H9 (cell line): ENCODE measurements around the gene ABCA4. TPM values are rescaled to one million over a fixed set of nuclear protein-coding genes. Genes with fewer than 3 reads are reported as not detected.

ENCODE experiments used
- DNase-seq: peaks from one replicate; pipeline ENCODE4 v3.0.0-alpha.2; 2017
- H2AFZ ChIP-seq: one replicate; pipeline ENCODE4 v1.6.1; 2013; ENCODE audit warnings: mild to moderate bottlenecking, low read length, control low read depth, moderate library complexity
- H2AK5ac ChIP-seq: 2 replicates; pipeline ENCODE4 v1.6.1; 2013; ENCODE audit warnings: low read length, control low read depth, mixed read lengths; ENCODE audit not compliant: insufficient read length
- H2BK120ac ChIP-seq: one replicate; pipeline ENCODE4 v1.6.1; 2013; ENCODE audit warnings: low read depth, mild to moderate bottlenecking, low read length, control low read depth, inconsistent platforms; ENCODE audit not compliant: poor library complexity, severe bottlenecking
- H2BK12ac ChIP-seq: 2 replicates; pipeline ENCODE4 v1.6.1; 2013; ENCODE audit warnings: low read length, control low read depth, mixed read lengths, low read depth; ENCODE audit not compliant: insufficient read length
- H2BK15ac ChIP-seq: 2 replicates; pipeline ENCODE4 v1.6.1; 2013; ENCODE audit warnings: low read depth, low read length, control low read depth
- H2BK20ac ChIP-seq: one replicate; pipeline ENCODE4 v1.6.1; 2013; ENCODE audit warnings: low read depth, mild to moderate bottlenecking, low read length, control low read depth, inconsistent platforms; ENCODE audit not compliant: poor library complexity, severe bottlenecking
- H2BK5ac ChIP-seq: 2 replicates; pipeline ENCODE4 v1.6.1; 2013; ENCODE audit warnings: low read length, control low read depth, mixed read lengths; ENCODE audit not compliant: insufficient read length
- H3K14ac ChIP-seq: 2 replicates; pipeline ENCODE4 v1.6.1; 2013; ENCODE audit warnings: low read length, control low read depth; ENCODE audit not compliant: insufficient read depth
- H3K18ac ChIP-seq: 2 replicates; pipeline ENCODE4 v1.6.1; 2013; ENCODE audit warnings: low read depth, mild to moderate bottlenecking, mixed read lengths, low read length, control low read depth; ENCODE audit not compliant: insufficient read length
- H3K23ac ChIP-seq: 2 replicates; pipeline ENCODE4 v1.6.1; 2013; ENCODE audit warnings: low read length, control low read depth, mixed read lengths, low read depth; ENCODE audit not compliant: insufficient read length
- H3K23me2 ChIP-seq: 2 replicates; pipeline ENCODE4 v1.6.1; 2013; ENCODE audit warnings: low read depth, mild to moderate bottlenecking, mixed read lengths, low read length, control low read depth; ENCODE audit not compliant: insufficient read length, poor library complexity, severe bottlenecking
- H3K27ac ChIP-seq: 2 replicates; pipeline ENCODE4 v1.5.1; 2013; ENCODE audit warnings: low read length, control low read depth, mixed read lengths, low read depth; ENCODE audit not compliant: insufficient read length
- H3K27me3 ChIP-seq: 2 replicates; pipeline ENCODE4 v1.6.1; 2013; ENCODE audit warnings: low read length, control low read depth, inconsistent platforms; ENCODE audit not compliant: insufficient read depth
- H3K4ac ChIP-seq: 2 replicates; pipeline ENCODE4 v1.6.1; 2013; ENCODE audit warnings: low read depth, mild to moderate bottlenecking, control low read depth, inconsistent platforms, low read length, moderate library complexity
- H3K4me1 ChIP-seq: 2 replicates; pipeline ENCODE4 v1.6.1; 2013; ENCODE audit warnings: low read length, control low read depth, inconsistent platforms; ENCODE audit not compliant: insufficient read depth
- H3K4me2 ChIP-seq: 2 replicates; pipeline ENCODE4 v1.6.1; 2013; ENCODE audit warnings: low read length, control low read depth, mixed read lengths; ENCODE audit not compliant: insufficient read length, insufficient read depth
- H3K56ac ChIP-seq: 2 replicates; pipeline ENCODE4 v1.6.1; 2013; ENCODE audit warnings: low read depth, mild to moderate bottlenecking, mixed read lengths, low read length, control low read depth; ENCODE audit not compliant: insufficient read length
- H3K79me1 ChIP-seq: 2 replicates; pipeline ENCODE4 v1.6.1; 2013; ENCODE audit warnings: low read depth, mild to moderate bottlenecking, moderate library complexity, low read length, control low read depth, inconsistent platforms; ENCODE audit not compliant: insufficient read depth, poor library complexity, severe bottlenecking
- H3K79me2 ChIP-seq: 2 replicates; pipeline ENCODE4 v1.6.1; 2013; ENCODE audit warnings: low read length, control low read depth, inconsistent platforms; ENCODE audit not compliant: insufficient read depth
- H3K9ac ChIP-seq: 2 replicates; pipeline ENCODE4 v1.6.1; 2013; ENCODE audit warnings: low read length, control low read depth, mixed read lengths; ENCODE audit not compliant: insufficient read length; ENCODE audit errors: extremely low read depth
- H3K9me3 ChIP-seq: one replicate; pipeline ENCODE4 v1.6.1; 2013; ENCODE audit warnings: low read depth, low read length, inconsistent platforms; ENCODE audit not compliant: control insufficient read depth
- H3T11ph ChIP-seq: one replicate; pipeline ENCODE4 v1.6.1; 2013; ENCODE audit warnings: mild to moderate bottlenecking, low read length, control low read depth, inconsistent platforms
- H4K20me1 ChIP-seq: one replicate; pipeline ENCODE4 v1.6.1; 2013; ENCODE audit not compliant: control insufficient read depth, insufficient read length, insufficient read depth
- H4K5ac ChIP-seq: 2 replicates; pipeline ENCODE4 v1.6.1; 2013; ENCODE audit warnings: low read depth, mild to moderate bottlenecking, mixed read lengths, low read length, control low read depth; ENCODE audit not compliant: insufficient read length
- H4K8ac ChIP-seq: replicated peaks from 2 replicates; pipeline ENCODE4 v1.6.1; 2013; ENCODE audit warnings: low read length, control low read depth, mixed read lengths, low read depth; ENCODE audit not compliant: insufficient read length
- H4K91ac ChIP-seq: 2 replicates; pipeline ENCODE4 v1.6.1; 2013; ENCODE audit warnings: low read depth, mild to moderate bottlenecking, moderate library complexity, mixed read lengths, low read length, control low read depth; ENCODE audit not compliant: insufficient read length
- H3K27ac Mint-ChIP-seq, 3 experiments: 2 replicates in 2 of 3; 3 replicates in 1 of 3; pipeline ENCODE4 v1.8.0; 2020 to 2021; ENCODE audit warnings: mixed read lengths in 3 of 3, mild to moderate bottlenecking in 1 of 3, moderate library complexity in 1 of 3
- H3K27me3 Mint-ChIP-seq: 2 replicates; pipeline ENCODE4 v1.8.0; 2021; ENCODE audit warnings: low read depth, mild to moderate bottlenecking, moderate library complexity, mixed read lengths
- H3K36me3 Mint-ChIP-seq, 3 experiments: 2 replicates in 2 of 3; 3 replicates in 1 of 3; pipeline ENCODE4 v1.8.0; 2020 to 2021; ENCODE audit warnings: low read depth in 3 of 3, mixed read lengths in 3 of 3; ENCODE audit not compliant: insufficient read depth in 1 of 3
- H3K4me1 Mint-ChIP-seq, 2 experiments: 2 replicates each; pipeline ENCODE4 v1.8.0; 2020; ENCODE audit warnings: mixed read lengths in 2 of 2
- H3K4me3 Mint-ChIP-seq, 2 experiments: 2 replicates in 1 of 2; 3 replicates in 1 of 2; pipeline ENCODE4 v1.8.0; 2020 to 2021; ENCODE audit warnings: mild to moderate bottlenecking in 2 of 2, mixed read lengths in 2 of 2, moderate library complexity in 1 of 2
- H3K9me3 Mint-ChIP-seq, 2 experiments: 2 replicates in 1 of 2; 3 replicates in 1 of 2; pipeline ENCODE4 v1.8.0; 2020; ENCODE audit warnings: mild to moderate bottlenecking in 2 of 2, mixed read lengths in 2 of 2, moderate library complexity in 1 of 2
- CTCF ChIP-seq: fragments of 200-600 bp; sonication (generic); conservative IDR thresholded peaks from 3 replicates; pipeline ENCODE4 v1.8.0; 2021; ENCODE audit warnings: antibody characterized with exemption, mild to moderate bottlenecking
- WGBS: extraction: QIAGEN DNeasy Blood & Tissue Kit; methylation state at CpG from one replicate; pipeline ENCODE4 v1.1.7; 2013; ENCODE audit warnings: missing lambda C conversion rate, low lambda C conversion rate, mixed read lengths; ENCODE audit not compliant: insufficient read length; ENCODE audit errors: extremely low coverage; 5-methylcytosine and 5-hydroxymethylcytosine counted together
- total RNA-seq: library from RNA; stranded (reverse); gene quantifications from 2 replicates; pipeline ENCODE4 v1.2.1, GENCODE V29; 2021

Gene ABCA4
- total RNA-seq, 1 experiment from 2014 or later = not detected

- H3K27me3 ChIP-seq = no peaks in the 10 kb centered on the region
- H4K20me1 ChIP-seq = no peaks in the 10 kb centered on the region
- H3K4me1 ChIP-seq = no peaks in the 10 kb centered on the region
- Mint-ChIP-seq H3K4me1 (peaks cover 1 to 4% of the 10 kb centered on the region in 2 experiments; a peak in 1 of 4 replicates), H3K27ac (no peak overlapping the region), H3K36me3 (no peaks in the 10 kb centered on the region), H3K4me3 (no peak overlapping the region), H3K9me3 (no peaks in the 10 kb centered on the region), H3K27me3 (peaks cover 2% of the 10 kb centered on the region; the same call in 1 of the 2 replicates)
- H3K18ac ChIP-seq = no peak overlapping the region
- no peak overlapping the region for H3K23ac ChIP-seq
- H3K56ac ChIP-seq = no peak overlapping the region
- H2BK20ac ChIP-seq = no peak overlapping the region
- no peak overlapping the region for H3K27ac ChIP-seq
- H3K79me2 ChIP-seq = no peaks in the 10 kb centered on the region
- H3K79me1 ChIP-seq = no peaks in the 10 kb centered on the region
- no peaks in the 10 kb centered on the region for H3K9me3 ChIP-seq
- no peak overlapping the region for H3K9ac ChIP-seq
- no peak overlapping the region for H2BK15ac ChIP-seq
- H4K8ac ChIP-seq = no peak overlapping the region
- no peak overlapping the region for H2BK12ac ChIP-seq
- no peak overlapping the region for H2AFZ ChIP-seq
- no peak for TF ChIP-seq CTCF
- H3K4me2 ChIP-seq = no peak overlapping the region
- H3T11ph ChIP-seq = no peak overlapping the region
- H4K5ac ChIP-seq = no peak overlapping the region
- no peak for DNase-seq
- H4K91ac ChIP-seq = no peak overlapping the region
- no peak overlapping the region for H3K4ac ChIP-seq
- H2BK5ac ChIP-seq = no peak overlapping the region
- WGBS = no CpG with 5 or more reads among the region's 2 CpGs
- H3K14ac ChIP-seq = no peak overlapping the region
- no peak overlapping the region for H2BK120ac ChIP-seq
- H2AK5ac ChIP-seq = no peak overlapping the region
- no peaks in the 10 kb centered on the region for H3K23me2 ChIP-seq
These were observed 148.6 kb downstream of the ABCA4 start for GRCh38 chr1:93972341-93972740.
